Measurements from ENCODE around the gene PRC1.

GRCh38 chr15:90918034-90918788 lies 76.1 kb downstream of the PRC1 start:
- TF ChIP-seq CTCF (IDR thresholded peaks at IDR 0.05), result no peak
- no peak for TF ChIP-seq POLR2AphosphoS5 (IDR thresholded peaks at IDR 0.05)
- no peak for TF ChIP-seq POLR2A (IDR thresholded peaks at IDR 0.05)
- no peak for TF ChIP-seq EP300 (IDR thresholded peaks at IDR 0.05)

Data from gastroesophageal sphincter (tissue), 3 donors.